Hypothalamus (tissue), 51 donors: Measurements from ENCODE around the gene ANK2.

Source experiments
- DNase-seq, 51 donors: peaks; one replicate each; lab custom pipeline; 2025; lab: John Stamatoyannopoulos, UW

Gene ANK2

GRCh38 chr4:113382704-113383103 lies 333.3 kb downstream of the ANK2 start:
- no peak for DNase-seq

GRCh38 chr4:113383111-113383785 lies 333.8 kb downstream of the ANK2 start:
- peak in 1 of 51 donors; percentile 11 for DNase-seq

GRCh38 chr4:113384600-113384999 lies 335.1 kb downstream of the ANK2 start:
- peak in 1 of 51 donors; percentile 27 for DNase-seq

GRCh38 chr4:113385281-113385899 lies 335.9 kb downstream of the ANK2 start:
- DNase-seq, result no peak

- DNase-seq, result no peak
These were observed 339.7 kb downstream of the ANK2 start for GRCh38 chr4:113389160-113389559.

- DNase-seq, result no peak
These were observed 341.4 kb downstream of the ANK2 start for GRCh38 chr4:113390850-113391249.

GRCh38 chr4:113394108-113394729 lies 344.8 kb downstream of the ANK2 start:
- no peak for DNase-seq

GRCh38 chr4:113394730-113395530 lies 345.5 kb downstream of the ANK2 start:
- peak in 36 of 51 donors; percentile 1 to 91 (median 20) for DNase-seq

GRCh38 chr4:113397114-113397701 lies 347.8 kb downstream of the ANK2 start:
- no peak for DNase-seq

- DNase-seq, result no peak
These were observed 349.1 kb downstream of the ANK2 start for GRCh38 chr4:113398441-113399143.

GRCh38 chr4:113404167-113404571 lies 354.7 kb downstream of the ANK2 start:
- DNase-seq, result no peak

GRCh38 chr4:113404841-113405240 lies 355.4 kb downstream of the ANK2 start:
- DNase-seq, result no peak

- no peak for DNase-seq
These were observed 356.6 kb downstream of the ANK2 start for GRCh38 chr4:113405874-113406722.

- DNase-seq, result no peak
These were observed 357.2 kb downstream of the ANK2 start for GRCh38 chr4:113406723-113407016.

GRCh38 chr4:113407409-113407808 lies 358.0 kb downstream of the ANK2 start:
- DNase-seq, result no peak

GRCh38 chr4:113409181-113409580 lies 359.7 kb downstream of the ANK2 start:
- DNase-seq, result no peak

GRCh38 chr4:113410686-113411085 lies 361.2 kb downstream of the ANK2 start:
- no peak for DNase-seq

- DNase-seq, result no peak
These were observed 362.1 kb downstream of the ANK2 start for GRCh38 chr4:113411496-113411938.

GRCh38 chr4:113419631-113420030 lies 370.2 kb downstream of the ANK2 start:
- no peak for DNase-seq
